ENCODE measurements around the gene DMRTC2. TPM values are rescaled to one million over a fixed set of nuclear protein-coding genes. Genes with fewer than 3 reads are reported as not detected.

The DMRTC2 gene
- total RNA-seq, 1 experiment from 2014 or later = not detected

DNA sequence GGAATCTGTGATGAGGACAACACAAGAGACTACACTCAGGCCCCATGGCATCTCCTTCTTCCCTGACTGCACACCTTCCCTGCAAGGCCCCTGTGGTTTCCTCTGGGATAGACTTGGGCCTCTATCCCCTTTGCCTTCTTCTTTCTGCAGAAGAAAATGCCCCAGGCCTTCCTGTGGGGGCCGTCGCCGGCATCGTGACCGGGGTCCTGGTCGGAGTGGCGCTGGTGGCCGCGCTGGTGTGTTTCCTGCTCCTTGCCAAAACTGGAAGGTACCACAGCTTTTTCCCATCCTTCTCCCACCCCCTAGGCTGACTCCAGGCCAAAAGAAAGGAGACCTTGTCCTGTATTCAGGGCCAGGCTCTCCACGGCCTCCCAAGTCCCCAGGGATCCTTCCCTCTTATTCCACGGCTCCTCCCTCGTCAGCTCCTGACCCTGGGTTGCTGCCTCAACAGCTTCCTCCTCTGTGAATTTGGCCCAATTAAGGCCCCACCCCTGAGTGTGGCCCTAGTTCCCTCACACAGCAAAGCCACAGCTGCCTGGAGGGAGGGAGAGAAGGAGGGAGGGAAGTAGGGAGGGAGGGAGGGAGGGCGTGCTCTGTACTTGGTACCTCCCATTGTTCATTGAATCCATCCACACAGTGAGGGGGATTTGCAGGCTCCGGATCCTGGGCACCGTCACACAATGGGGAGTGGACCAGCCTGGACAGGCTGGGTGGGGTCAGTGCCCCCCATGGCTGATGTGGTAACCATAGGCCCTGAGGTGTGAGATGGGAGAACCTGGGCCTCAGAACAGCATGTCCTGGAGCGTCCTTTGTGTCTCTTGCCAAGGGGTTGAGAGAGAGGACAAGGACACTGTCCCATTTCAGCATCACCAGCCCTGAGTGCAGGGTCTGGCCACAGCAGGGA, 35.9 kb upstream of the DMRTC2 start:
- CTCF ChIA-PET = interaction anchor here (1.1 kb wide), 1 partner anchor 16 kb away, joined by 3 read pairs; no protein-coding TSS in a partner anchor
- ATAC-seq (no peak), DNase-seq (ENCODE audit: low spot score) (no peak)
- H3K27ac Mint-ChIP-seq = no peak overlapping the region
- no peak for TF ChIP-seq RORB (CRISPR knock-in tag; IDR thresholded peaks at IDR 0.05)
- no peak for TF ChIP-seq FOXP1 (CRISPR knock-in tag; IDR thresholded peaks at IDR 0.05; ENCODE audit: borderline replicate concordance)
- TF ChIP-seq, protein P1, sequence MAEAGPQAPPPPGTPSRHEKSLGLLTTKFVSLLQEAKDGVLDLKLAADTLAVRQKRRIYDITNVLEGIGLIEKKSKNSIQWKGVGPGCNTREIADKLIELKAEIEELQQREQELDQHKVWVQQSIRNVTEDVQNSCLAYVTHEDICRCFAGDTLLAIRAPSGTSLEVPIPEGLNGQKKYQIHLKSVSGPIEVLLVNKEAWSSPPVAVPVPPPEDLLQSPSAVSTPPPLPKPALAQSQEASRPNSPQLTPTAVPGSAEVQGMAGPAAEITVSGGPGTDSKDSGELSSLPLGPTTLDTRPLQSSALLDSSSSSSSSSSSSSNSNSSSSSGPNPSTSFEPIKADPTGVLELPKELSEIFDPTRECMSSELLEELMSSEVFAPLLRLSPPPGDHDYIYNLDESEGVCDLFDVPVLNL (CRISPR knock-in tag; IDR thresholded peaks at IDR 0.05; ENCODE audit: borderline replicate concordance, low read depth) = no peak
- no peak for TF ChIP-seq ETV6 (CRISPR knock-in tag; IDR thresholded peaks at IDR 0.05)
- H3K4me1 Mint-ChIP-seq = no peaks in the 10 kb centered on the region
- H3K27me3 Mint-ChIP-seq (ENCODE audit: low read depth) = no peaks in the 10 kb centered on the region; the same call in 1 of the 2 replicates
- POLR2A ChIA-PET = no interaction called here
- H3K9me3 Mint-ChIP-seq = no peaks in the 10 kb centered on the region
- no peaks in the 10 kb centered on the region for H3K36me3 Mint-ChIP-seq
- no peak overlapping the region for H3K4me3 Mint-ChIP-seq

DNA sequence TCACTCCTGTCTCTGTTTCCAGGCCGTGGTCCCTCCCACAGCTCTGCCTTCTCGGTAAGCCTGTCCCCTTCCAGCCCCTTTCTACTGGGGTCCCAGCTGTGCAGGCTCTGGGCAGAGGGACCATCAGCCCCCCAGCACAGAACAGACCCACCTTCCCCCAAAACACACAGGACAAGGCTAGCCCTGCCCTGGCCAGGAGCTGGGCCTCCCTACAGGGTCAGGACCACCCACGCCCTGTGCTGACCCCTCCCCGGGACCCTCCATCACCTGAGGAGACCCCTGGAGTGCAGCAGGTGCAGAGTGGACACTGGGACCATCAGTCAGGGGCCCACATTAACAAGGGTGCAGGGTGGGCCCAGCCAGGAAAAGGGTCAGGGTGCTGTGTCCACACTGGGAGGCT, 34.5 kb upstream of the DMRTC2 start:
- no peaks in the 10 kb centered on the region; the same call in 1 of the 2 replicates for H3K27me3 Mint-ChIP-seq (ENCODE audit: low read depth)
- TF ChIP-seq, protein P2, sequence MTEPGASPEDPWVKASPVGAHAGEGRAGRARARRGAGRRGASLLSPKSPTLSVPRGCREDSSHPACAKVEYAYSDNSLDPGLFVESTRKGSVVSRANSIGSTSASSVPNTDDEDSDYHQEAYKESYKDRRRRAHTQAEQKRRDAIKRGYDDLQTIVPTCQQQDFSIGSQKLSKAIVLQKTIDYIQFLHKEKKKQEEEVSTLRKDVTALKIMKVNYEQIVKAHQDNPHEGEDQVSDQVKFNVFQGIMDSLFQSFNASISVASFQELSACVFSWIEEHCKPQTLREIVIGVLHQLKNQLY (CRISPR knock-in tag; IDR thresholded peaks at IDR 0.05) = no peak
- no peak for TF ChIP-seq TCF7 (CRISPR knock-in tag; IDR thresholded peaks at IDR 0.05; ENCODE audit: low read depth)
- TF ChIP-seq, protein P3, sequence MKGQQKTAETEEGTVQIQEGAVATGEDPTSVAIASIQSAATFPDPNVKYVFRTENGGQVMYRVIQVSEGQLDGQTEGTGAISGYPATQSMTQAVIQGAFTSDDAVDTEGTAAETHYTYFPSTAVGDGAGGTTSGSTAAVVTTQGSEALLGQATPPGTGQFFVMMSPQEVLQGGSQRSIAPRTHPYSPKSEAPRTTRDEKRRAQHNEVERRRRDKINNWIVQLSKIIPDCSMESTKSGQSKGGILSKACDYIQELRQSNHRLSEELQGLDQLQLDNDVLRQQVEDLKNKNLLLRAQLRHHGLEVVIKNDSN (CRISPR knock-in tag; IDR thresholded peaks at IDR 0.05) = no peak
- no peak for DNase-seq (ENCODE audit: low spot score)
- no peaks in the 10 kb centered on the region for H3K4me1 Mint-ChIP-seq
- POLR2A ChIA-PET = no interaction called here
- CTCF ChIA-PET = interaction anchor here (1.2 to 3.5 kb wide), 6 partner anchors 11 to 103 kb away, joined by 3 to 14 read pairs (median 6); no protein-coding TSS in a partner anchor
- H3K9me3 Mint-ChIP-seq = no peaks in the 10 kb centered on the region
- H3K27ac Mint-ChIP-seq = no peak overlapping the region
- no peak overlapping the region for H3K4me3 Mint-ChIP-seq
- no peak for ATAC-seq
- H3K36me3 Mint-ChIP-seq = no peaks in the 10 kb centered on the region

DNA sequence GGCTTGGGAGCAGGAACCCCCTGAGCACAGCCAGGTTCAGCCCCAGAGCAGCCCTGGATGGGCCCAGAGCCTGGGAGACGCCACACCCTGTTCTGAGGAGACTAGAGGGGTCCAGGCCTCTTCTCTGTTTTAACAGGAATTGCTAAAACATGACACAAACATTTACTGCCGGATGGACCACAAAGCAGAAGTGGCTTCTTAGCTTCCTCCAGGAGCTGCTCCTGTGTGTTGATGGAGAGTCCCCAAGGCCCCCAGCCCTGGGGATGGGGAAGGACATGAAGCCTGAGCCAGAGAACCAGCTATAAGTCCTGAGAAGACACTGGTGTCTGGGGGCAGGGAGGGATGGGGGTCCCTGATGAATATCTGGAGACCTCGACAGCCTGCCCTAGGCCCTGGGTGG, 33.8 kb upstream of the DMRTC2 start:
- Mint-ChIP-seq H3K4me1 (no peaks in the 10 kb centered on the region), H3K27ac (no peak overlapping the region), H3K9me3 (no peaks in the 10 kb centered on the region), H3K4me3 (no peak overlapping the region), H3K36me3 (no peaks in the 10 kb centered on the region), H3K27me3 (ENCODE audit: low read depth) (no peaks in the 10 kb centered on the region; the same call in 1 of the 2 replicates)
- ChIA-PET CTCF (interaction anchor here (1.3 to 3.5 kb wide), 5 partner anchors 10 to 57 kb away, joined by 4 to 14 read pairs (median 7); no protein-coding TSS in a partner anchor), POLR2A (no interaction called here)
- no peak for DNase-seq (ENCODE audit: low spot score)
- no peak for ATAC-seq
- no peak for TF ChIP-seq ESRRA (CRISPR knock-in tag; IDR thresholded peaks at IDR 0.05; ENCODE audit: borderline replicate concordance)
- TF ChIP-seq KAT7 (CRISPR knock-in tag; IDR thresholded peaks at IDR 0.05; ENCODE audit: borderline replicate concordance) = no peak
- no peak for TF ChIP-seq MYBL2 (CRISPR knock-in tag; IDR thresholded peaks at IDR 0.05)
- TF ChIP-seq, protein P4, sequence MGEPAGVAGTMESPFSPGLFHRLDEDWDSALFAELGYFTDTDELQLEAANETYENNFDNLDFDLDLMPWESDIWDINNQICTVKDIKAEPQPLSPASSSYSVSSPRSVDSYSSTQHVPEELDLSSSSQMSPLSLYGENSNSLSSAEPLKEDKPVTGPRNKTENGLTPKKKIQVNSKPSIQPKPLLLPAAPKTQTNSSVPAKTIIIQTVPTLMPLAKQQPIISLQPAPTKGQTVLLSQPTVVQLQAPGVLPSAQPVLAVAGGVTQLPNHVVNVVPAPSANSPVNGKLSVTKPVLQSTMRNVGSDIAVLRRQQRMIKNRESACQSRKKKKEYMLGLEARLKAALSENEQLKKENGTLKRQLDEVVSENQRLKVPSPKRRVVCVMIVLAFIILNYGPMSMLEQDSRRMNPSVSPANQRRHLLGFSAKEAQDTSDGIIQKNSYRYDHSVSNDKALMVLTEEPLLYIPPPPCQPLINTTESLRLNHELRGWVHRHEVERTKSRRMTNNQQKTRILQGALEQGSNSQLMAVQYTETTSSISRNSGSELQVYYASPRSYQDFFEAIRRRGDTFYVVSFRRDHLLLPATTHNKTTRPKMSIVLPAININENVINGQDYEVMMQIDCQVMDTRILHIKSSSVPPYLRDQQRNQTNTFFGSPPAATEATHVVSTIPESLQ (CRISPR knock-in tag; IDR thresholded peaks at IDR 0.05) = no peak
- TF ChIP-seq TCF7 (CRISPR knock-in tag; IDR thresholded peaks at IDR 0.05; ENCODE audit: low read depth) = no peak
- no peak for TF ChIP-seq RELA (CRISPR knock-in tag; IDR thresholded peaks at IDR 0.05; ENCODE audit: borderline replicate concordance)
- TF ChIP-seq, protein P5, sequence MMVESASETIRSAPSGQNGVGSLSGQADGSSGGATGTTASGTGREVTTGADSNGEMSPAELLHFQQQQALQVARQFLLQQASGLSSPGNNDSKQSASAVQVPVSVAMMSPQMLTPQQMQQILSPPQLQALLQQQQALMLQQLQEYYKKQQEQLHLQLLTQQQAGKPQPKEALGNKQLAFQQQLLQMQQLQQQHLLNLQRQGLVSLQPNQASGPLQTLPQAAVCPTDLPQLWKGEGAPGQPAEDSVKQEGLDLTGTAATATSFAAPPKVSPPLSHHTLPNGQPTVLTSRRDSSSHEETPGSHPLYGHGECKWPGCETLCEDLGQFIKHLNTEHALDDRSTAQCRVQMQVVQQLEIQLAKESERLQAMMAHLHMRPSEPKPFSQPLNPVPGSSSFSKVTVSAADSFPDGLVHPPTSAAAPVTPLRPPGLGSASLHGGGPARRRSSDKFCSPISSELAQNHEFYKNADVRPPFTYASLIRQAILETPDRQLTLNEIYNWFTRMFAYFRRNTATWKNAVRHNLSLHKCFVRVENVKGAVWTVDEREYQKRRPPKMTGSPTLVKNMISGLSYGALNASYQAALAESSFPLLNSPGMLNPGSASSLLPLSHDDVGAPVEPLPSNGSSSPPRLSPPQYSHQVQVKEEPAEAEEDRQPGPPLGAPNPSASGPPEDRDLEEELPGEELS (CRISPR knock-in tag; IDR thresholded peaks at IDR 0.05) = no peak
- TF ChIP-seq CREB1 (CRISPR knock-in tag; IDR thresholded peaks at IDR 0.05) = no peak
- TF ChIP-seq NR3C1 (CRISPR knock-in tag; conservative IDR thresholded peaks at IDR 0.05; ENCODE audit: low read depth) = no peak
- TF ChIP-seq, protein P6, sequence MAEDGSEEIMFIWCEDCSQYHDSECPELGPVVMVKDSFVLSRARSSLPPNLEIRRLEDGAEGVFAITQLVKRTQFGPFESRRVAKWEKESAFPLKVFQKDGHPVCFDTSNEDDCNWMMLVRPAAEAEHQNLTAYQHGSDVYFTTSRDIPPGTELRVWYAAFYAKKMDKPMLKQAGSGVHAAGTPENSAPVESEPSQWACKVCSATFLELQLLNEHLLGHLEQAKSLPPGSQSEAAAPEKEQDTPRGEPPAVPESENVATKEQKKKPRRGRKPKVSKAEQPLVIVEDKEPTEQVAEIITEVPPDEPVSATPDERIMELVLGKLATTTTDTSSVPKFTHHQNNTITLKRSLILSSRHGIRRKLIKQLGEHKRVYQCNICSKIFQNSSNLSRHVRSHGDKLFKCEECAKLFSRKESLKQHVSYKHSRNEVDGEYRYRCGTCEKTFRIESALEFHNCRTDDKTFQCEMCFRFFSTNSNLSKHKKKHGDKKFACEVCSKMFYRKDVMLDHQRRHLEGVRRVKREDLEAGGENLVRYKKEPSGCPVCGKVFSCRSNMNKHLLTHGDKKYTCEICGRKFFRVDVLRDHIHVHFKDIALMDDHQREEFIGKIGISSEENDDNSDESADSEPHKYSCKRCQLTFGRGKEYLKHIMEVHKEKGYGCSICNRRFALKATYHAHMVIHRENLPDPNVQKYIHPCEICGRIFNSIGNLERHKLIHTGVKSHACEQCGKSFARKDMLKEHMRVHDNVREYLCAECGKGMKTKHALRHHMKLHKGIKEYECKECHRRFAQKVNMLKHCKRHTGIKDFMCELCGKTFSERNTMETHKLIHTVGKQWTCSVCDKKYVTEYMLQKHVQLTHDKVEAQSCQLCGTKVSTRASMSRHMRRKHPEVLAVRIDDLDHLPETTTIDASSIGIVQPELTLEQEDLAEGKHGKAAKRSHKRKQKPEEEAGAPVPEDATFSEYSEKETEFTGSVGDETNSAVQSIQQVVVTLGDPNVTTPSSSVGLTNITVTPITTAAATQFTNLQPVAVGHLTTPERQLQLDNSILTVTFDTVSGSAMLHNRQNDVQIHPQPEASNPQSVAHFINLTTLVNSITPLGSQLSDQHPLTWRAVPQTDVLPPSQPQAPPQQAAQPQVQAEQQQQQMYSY (CRISPR knock-in tag; IDR thresholded peaks at IDR 0.05) = no peak
- TF ChIP-seq, protein P7, sequence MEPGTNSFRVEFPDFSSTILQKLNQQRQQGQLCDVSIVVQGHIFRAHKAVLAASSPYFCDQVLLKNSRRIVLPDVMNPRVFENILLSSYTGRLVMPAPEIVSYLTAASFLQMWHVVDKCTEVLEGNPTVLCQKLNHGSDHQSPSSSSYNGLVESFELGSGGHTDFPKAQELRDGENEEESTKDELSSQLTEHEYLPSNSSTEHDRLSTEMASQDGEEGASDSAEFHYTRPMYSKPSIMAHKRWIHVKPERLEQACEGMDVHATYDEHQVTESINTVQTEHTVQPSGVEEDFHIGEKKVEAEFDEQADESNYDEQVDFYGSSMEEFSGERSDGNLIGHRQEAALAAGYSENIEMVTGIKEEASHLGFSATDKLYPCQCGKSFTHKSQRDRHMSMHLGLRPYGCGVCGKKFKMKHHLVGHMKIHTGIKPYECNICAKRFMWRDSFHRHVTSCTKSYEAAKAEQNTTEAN (CRISPR knock-in tag; IDR thresholded peaks at IDR 0.05) = no peak
- no peak for TF ChIP-seq NR1H2 (CRISPR knock-in tag; IDR thresholded peaks at IDR 0.05)
